ENCODE data around the gene LRRC2.
"Not testable (repeated sequence)": the region's sequence is repeated elsewhere in the genome, so short reads cannot be mapped to it uniquely, and the experiment has no call there.

The LRRC2 gene

DNA sequence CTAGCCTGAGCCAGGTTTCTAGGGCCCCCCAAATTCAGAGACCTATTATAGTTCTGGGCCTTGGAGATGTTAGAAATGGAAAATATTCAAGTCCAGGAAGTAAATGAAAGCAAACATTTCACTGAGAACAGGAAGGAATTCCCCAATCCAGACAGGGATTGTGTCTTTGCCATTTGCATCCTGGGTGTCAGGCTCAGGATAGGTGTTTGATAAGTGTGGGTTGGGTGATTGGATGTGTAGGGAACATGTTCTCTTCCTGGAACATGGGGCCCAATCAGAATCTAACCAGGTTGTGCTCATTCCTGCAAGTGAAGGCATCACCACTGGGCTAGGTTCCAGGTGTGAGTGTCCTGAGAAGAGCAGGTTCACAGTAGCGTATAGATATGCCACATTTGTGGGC lies 14.6 kb upstream of the LRRC2 start:
- no peak for DNase-seq

DNA sequence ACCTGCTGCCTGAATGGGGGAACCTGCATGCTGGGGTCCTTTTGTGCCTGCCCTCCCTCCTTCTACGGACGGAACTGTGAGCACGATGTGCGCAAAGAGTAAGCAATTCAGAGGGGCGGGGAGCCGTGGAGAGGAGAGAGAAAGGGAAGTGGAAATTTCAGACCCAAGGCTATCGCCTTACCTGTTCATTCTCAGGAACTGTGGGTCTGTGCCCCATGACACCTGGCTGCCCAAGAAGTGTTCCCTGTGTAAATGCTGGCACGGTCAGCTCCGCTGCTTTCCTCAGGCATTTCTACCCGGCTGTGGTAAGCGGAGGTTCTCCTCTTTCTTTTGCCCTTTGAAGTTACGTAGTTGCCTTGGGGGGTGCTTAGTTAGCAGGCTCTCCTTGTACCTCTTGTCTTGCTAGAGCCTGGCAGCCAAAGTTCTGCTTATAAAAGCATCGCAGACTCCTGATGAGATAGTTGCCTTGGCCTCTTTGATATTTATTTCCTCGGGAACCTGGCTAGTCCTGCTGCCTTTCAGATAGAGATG lies 13.7 kb upstream of the LRRC2 start:
- DNase-seq = no peak

DNA sequence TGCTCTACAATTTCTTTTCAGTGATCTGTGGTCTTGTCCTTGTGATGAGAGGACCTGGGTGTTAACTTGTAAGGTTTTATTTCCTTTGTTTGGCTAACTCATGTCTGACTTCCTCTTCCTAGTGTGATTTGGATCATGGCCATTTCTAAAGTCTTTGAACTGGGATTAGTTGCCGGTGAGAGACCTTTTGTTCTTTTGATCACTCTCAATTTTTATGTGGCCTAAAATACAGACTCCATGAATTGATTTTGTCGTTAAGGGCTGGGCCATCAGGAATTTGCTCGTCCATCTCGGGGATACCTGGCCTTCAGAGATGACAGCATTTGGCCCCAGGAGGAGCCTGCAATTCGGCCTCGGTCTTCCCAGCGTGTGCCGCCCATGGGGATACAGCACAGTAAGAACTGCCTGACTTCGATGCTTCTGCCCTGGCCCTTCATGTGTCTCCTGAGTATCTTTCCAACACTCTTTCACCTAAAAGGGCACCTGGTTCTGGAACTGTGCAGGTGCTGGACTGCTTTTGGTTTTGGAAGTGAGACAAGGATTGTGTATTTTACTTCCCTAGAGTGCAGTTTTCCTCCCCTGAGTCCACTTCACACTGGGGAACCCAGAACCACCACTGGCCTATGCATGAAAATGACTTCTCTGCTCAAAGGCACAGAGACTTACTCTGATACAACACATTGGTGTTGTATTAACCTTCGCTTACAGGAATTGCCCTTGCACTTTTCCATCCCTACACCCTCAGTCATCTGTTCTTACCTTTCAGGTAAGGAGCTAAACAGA lies 13.1 kb upstream of the LRRC2 start:
- DNase-seq = no peak

DNA sequence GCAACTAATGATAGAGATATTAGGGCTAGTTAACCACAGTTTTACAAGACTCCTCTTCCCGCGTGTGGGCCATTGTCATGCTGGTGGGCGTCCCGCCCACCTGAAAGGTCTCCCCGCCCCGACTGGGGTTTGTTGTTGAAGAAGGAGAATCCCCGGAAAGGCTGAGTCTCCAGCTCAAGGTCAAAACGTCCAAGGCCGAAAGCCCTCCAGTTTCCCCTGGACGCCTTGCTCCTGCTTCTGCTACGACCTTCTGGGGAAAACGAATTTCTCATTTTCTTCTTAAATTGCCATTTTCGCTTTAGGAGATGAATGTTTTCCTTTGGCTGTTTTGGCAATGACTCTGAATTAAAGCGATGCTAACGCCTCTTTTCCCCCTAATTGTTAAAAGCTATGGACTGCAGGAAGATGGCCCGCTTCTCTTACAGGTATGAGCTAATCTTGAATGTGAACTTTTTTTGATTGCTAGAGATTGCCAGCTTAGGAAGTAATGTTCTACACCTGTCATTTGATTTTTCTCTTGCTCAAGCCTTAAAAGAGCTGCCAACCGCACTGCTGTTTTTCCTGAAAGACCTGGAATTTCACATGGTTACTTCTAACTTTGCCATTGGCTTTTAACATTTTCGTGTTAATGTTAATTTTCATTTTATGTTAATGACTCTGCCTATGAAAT lies 11.6 kb upstream of the LRRC2 start:
- DNase-seq = not testable (repeated sequence)

GRCh38 chr3:46576879-46577278 lies 10.8 kb upstream of the LRRC2 start:
- no peak for DNase-seq

GRCh38 chr3:46576386-46576785 lies 10.3 kb upstream of the LRRC2 start:
- no peak for DNase-seq

GRCh38 chr3:46575577-46576222 lies 9.6 kb upstream of the LRRC2 start:
- DNase-seq = no peak

DNA sequence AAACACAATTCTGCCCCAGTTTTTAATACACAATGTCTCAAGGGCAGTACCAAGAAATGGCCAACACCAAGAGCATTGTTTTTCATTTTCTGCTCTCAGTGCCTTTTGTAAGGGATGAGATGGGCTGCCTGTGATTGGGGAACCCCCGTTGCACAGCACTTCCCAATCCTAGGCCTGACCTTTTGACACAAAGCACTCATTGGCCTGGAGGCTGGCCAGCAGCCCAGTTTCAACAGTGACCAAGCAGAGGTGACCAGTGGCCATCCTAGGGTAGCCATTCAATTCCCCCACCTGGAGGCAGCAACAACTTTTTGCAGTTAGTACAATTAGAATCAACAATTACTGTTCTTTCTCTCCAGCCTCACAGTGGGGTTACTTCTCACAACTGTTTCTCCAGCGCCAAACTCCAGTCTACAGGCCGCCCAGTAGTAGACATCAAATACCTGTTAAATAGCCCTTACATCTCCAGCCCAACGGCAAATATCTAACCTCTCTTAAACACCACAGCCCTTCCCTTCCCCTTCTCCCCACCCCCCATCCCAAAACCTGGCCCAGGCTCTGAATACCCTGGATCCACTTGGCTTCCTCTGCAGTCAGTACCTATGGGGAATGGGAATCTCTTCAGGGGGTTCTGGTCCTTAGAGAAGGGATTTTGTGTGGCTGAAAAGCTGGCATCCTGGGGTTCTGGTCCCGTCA lies 8.9 kb upstream of the LRRC2 start:
- no peak for DNase-seq

DNA sequence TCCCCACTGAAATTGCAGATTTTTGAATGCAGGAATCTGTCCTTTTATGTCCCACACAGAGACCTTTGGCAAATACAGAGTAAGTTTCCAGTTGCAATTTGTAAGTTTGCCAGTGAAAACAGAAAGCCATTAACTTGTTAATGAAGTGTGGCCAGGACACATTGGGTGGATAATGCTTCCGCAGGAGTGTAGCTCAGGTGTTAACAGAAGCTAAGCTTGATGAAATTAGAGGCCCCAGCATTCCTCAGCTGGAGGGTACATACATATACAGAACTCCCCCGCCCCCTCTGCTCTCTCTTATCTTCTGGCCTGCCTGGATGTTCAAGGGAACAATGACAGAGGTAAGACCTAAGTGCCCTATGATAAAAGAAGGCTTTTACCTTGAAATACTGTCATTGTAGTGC lies 8.1 kb upstream of the LRRC2 start:
- no peak for DNase-seq

GRCh38 chr3:46573701-46574100 lies 7.6 kb upstream of the LRRC2 start:
- DNase-seq = no peak

GRCh38 chr3:46571684-46572083 lies 5.6 kb upstream of the LRRC2 start:
- DNase-seq = no peak

DNA sequence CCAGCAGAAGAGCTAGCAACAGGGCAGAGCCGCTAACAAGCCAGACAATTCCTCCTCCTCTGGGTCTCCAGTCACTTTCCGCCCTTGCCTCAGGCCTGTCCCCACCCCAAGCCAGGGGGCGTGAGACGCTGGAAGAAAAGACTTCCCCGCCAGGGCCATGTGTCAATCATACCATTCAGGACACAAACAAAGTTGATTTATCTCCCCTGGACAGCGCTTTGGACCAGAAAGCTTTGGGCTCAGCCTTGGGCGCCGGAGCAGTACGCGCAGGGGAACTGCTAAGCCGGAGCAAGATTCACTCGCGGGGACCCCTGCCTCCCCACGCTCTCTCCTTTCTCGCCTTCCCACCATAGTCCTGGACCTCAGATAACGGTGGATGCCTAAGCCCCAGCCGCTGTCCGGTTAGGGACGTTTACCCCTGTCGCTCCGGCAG lies 479 bp downstream of the LRRC2 start:
- no peak for DNase-seq

DNA sequence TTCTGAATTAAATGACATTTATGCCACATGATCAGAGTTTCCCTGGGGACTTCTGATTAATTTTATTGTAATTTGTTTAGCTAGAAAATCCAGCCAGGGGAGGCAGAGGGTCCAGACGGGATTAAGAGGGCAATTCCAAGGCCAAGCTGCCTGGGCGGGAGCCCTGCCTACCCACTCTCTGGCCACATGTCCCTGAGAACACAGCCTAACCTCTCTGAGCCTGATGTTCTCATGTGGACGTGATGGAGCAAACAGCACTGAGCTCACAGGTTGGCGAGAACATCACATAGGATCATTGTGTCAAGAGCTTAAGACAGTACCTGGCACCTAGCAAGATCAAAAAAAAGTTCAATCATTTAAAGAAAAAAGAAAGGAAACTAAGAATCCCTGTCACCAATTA lies 1.0 kb downstream of the LRRC2 start:
- DNase-seq = no peak

DNA sequence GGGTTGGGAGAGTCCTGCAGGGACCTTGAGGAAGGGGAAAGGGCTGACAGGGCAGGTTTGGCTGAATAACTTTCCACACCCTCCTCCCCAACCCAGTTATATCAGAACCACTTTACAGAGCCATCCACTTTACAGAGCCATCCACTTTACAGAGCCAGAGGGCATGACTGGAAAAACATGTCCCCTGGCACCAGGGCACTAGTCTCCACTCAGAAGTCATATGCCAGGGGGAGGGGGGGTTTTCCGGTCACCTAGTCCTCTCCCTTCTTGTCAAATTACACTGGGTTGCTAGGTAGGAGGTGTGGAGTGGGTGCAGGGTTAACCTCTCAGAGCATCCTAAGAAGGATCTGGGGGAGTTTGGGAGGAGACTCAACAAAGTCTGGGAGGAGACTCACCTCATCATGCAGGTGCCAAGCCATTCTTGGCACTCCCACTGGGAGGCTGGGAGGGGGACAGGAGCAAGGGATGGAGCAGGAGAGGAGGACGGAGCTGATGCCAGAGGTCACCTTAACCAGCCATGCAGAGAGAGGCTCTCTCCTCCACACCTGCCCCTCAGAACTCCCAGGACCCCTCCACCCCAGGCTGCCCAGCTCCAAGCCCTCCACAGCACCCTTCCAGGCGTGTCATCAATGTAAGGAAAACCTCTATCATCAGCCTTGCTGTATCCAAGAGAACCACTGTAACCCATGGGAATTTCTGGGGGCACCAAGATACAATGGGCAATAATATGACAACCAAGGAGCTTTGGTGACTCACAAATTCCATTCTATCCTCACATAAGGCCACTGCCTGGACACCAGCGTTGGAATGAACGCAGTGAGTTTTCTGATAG lies 1.7 kb downstream of the LRRC2 start:
- no peak for DNase-seq

- DNase-seq = no peak
Observed at GRCh38 chr3:46561951-46562350, 4.2 kb downstream of the LRRC2 start.

GRCh38 chr3:46561511-46561910 lies 4.6 kb downstream of the LRRC2 start:
- DNase-seq = no peak

DNA sequence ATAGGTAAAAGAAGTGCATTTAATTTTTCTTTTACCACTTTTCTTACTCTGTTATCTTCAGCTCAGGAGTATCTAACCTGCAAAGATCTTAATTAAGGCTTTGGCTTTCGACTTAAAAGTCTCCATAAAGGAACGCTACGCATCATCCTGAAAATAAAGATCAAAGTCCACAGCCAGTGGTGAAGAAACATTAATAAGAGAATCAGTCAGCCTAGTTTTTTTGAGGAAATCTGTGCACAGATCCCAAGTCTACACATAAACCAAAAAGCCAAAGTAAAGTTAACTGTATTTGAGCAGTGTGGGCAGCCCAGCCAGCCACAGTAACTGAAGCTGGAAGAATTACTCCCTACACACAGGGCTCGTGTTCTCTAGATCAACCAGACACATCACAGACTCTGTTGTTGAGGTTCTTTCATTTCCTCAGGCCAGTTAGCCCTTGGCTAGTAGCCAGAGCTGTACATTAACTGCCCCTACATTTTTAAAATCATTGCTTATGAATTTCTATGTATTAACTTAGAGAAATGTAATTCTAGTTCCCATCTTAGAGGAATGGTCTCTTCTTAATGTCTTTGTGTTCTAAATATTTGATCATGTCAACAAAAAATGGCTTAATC lies 6.9 kb downstream of the LRRC2 start:
- DNase-seq = no peak

GRCh38 chr3:46558184-46559043 lies 7.7 kb downstream of the LRRC2 start:
- peak; percentile 69 for DNase-seq

GRCh38 chr3:46557814-46558183 lies 8.3 kb downstream of the LRRC2 start:
- no peak for DNase-seq

DNA sequence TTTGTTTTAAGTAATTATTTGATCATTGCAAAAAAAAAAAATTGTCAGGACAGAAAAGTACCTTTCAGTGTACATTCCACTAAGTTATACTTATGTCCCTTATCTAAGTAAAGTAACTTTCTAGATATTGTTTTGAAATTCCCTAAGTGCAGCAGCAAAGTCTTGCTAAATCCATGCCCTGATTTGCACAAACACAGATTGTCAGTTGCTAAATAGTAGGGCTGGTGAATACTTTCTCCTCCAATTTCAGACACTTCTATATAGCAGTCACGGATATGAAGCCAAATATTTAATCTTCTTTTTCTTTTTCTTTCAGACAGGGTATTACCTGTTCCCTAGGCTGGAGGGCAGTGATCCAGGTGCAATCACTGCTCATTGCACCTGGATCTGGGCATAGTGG lies 12.9 kb downstream of the LRRC2 start:
- DNase-seq = no peak

DNA sequence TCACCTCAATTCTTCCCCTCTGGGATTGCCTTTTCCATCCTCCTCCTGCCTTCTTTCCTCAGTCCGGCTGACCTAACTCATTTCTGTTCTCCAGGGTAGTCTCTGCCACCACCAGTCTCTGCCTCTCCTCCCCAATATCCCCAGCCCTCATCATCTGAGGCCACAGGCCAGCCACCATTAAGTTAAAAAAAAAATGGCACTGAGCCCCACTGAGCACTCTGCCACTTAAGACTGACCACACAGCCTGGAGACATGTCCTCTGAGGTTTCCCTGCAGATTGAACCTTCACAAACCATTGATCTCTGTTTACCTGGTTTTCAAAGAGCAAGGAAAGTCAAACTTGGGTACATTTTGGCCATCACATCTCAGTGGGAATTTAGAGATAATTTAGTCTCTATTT lies 13.6 kb downstream of the LRRC2 start:
- DNase-seq = no peak
